Ishikawa (cell line): ENCODE results near the gene PTPRA.

Source experiments
- EGR1 ChIP-seq: IDR thresholded peaks from 2 replicates; pipeline ENCODE4 v1.6.1; 2012
- EP300 ChIP-seq: IDR thresholded peaks from 2 replicates; pipeline ENCODE4 v1.6.1; 2012; ENCODE audit warnings: borderline replicate concordance
- MAX ChIP-seq: IDR thresholded peaks from 2 replicates; pipeline ENCODE4 v1.6.1; 2012
- NFIC ChIP-seq: IDR thresholded peaks from 2 replicates; pipeline ENCODE4 v1.6.1; 2012
- TEAD4 ChIP-seq: IDR thresholded peaks from 2 replicates; pipeline ENCODE4 v1.6.1; 2012
- YY1 ChIP-seq: IDR thresholded peaks from 2 replicates; pipeline ENCODE4 v1.6.1; 2012; ENCODE audit warnings: low read depth
- TF ChIP-seq, protein P1 (sequence below): IDR thresholded peaks from 2 replicates; pipeline ENCODE4 v1.6.1; 2012; ENCODE audit warnings: low read depth, mild to moderate bottlenecking

DNA sequence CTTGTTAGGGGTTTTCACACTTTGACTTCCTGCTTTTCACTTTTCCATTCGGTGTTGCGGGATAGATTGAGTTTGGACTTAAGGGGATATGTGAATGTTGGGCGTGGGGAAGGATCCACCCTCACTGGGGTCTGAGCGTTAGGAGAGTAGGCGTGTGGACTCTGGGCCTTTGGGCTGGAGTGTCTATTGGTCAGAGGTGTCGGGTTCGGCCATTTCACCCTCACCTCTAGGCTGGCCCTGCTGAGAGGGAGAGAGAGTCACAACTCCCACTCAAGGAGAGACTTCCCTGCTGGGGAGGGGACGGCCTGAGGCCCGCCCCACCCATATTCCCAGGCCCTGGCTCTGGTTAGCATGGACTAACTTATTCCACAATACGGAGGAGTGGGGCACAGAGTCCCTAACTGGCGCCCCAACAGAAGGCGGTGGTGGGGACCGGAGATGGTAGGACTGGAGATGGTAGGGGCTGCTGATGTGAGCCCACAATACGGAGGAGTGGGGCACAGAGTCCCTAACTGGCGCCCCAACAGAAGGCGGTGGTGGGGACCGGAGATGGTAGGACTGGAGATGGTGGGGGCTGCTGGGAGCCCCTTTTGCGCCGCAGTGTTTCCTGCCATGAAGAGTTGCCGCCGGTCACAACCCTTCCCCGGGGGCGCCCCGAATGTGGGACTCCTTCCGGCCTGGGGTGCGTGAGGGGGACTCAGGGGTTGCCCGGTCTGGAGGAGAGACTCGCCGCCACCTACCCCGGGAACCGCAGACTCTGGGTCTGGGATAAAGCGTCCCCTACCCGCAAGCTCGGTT, 1.4 kb upstream of the PTPRA start:
- TF ChIP-seq YY1: no peak
- no peak for TF ChIP-seq EGR1
- no peak for TF ChIP-seq EP300
- no peak for TF ChIP-seq MAX
- TF ChIP-seq TEAD4: no peak
- TF ChIP-seq, protein P1, sequence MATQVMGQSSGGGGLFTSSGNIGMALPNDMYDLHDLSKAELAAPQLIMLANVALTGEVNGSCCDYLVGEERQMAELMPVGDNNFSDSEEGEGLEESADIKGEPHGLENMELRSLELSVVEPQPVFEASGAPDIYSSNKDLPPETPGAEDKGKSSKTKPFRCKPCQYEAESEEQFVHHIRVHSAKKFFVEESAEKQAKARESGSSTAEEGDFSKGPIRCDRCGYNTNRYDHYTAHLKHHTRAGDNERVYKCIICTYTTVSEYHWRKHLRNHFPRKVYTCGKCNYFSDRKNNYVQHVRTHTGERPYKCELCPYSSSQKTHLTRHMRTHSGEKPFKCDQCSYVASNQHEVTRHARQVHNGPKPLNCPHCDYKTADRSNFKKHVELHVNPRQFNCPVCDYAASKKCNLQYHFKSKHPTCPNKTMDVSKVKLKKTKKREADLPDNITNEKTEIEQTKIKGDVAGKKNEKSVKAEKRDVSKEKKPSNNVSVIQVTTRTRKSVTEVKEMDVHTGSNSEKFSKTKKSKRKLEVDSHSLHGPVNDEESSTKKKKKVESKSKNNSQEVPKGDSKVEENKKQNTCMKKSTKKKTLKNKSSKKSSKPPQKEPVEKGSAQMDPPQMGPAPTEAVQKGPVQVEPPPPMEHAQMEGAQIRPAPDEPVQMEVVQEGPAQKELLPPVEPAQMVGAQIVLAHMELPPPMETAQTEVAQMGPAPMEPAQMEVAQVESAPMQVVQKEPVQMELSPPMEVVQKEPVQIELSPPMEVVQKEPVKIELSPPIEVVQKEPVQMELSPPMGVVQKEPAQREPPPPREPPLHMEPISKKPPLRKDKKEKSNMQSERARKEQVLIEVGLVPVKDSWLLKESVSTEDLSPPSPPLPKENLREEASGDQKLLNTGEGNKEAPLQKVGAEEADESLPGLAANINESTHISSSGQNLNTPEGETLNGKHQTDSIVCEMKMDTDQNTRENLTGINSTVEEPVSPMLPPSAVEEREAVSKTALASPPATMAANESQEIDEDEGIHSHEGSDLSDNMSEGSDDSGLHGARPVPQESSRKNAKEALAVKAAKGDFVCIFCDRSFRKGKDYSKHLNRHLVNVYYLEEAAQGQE: no peak
- no peak for TF ChIP-seq NFIC
